GM18511 (cell line): ENCODE data around the gene TPPP2.

Source experiments
- ATAC-seq: cut with Tn5 transposase; IDR thresholded peaks from one replicate; pipeline ENCODE4 v1.9.1; 2021; ENCODE audit warnings: mild to moderate bottlenecking, moderate library complexity; ENCODE audit not compliant: unreplicated experiment

Gene TPPP2

GRCh38 chr14:21074398-21075272 lies 44.6 kb downstream of the TPPP2 start:
- no peak for ATAC-seq

GRCh38 chr14:21075719-21076437 lies 45.9 kb downstream of the TPPP2 start:
- no peak for ATAC-seq

- ATAC-seq, result no peak
Measured at GRCh38 chr14:21077672-21078071, 47.7 kb downstream of the TPPP2 start.

DNA sequence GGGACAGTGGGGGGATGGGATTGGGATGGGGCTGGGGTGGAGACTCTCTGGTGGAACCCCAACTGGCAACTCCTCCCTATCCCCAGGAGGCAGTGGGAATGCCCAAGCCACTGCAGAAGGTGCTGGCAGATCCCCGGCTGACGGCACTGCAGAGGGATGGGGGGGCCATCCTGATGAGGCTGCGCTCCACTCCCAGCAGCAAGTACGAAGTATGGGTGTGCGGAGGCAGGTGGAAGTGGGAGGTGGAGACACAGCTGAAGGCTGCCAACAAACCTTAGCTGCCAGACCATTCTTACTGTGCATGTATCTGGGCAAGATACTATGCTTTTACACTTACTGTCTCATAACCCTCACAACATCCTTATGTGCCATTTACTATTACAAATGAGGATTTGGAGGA lies 48.3 kb downstream of the TPPP2 start:
- no peak for ATAC-seq

DNA sequence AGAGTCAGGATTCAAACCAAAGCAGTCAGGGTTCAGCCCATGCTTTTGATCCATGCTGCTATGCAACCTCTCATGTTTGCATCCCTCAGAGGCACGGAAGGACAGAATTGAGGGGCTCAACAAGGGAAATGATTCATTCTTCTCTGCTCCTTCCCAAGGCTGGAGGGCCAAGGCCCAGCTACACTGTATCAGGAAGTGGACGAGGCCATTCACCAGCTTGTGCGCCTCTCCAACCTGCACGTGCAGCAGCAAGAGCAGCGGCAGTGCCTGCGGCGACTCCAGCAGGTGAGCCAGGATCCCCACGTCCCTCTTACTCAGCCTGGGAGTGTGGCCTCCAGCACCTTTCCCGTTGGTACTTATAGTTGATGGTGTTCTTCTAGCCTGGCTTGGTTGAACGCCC lies 48.7 kb downstream of the TPPP2 start:
- ATAC-seq, result no peak

DNA sequence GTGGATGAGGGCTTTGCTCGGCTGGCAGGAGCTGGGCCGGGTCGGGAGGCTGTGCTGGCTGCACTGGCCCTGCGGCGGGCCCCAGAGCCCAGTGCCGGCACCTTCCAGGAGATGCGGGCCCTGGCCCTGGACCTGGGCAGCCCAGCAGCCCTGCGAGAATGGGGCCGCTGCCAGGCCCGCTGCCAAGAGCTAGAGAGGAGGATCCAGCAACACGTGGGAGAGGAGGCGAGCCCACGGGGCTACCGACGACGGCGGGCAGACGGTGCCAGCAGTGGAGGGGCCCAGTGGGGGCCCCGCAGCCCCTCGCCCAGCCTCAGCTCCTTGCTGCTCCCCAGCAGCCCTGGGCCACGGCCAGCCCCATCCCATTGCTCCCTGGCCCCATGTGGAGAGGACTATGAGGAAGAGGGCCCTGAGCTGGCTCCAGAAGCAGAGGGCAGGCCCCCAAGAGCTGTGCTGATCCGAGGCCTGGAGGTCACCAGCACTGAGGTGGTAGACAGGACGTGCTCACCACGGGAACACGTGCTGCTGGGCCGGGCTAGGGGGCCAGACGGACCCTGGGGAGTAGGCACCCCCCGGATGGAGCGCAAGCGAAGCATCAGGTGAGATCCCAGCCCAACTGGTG lies 51.6 kb downstream of the TPPP2 start:
- ATAC-seq, result no peak
